GM12878 (cell line): ENCODE data around the gene SLC16A10. TPM values are rescaled to one million over a fixed set of nuclear protein-coding genes. Genes with fewer than 3 reads are reported as not detected.

ENCODE experiments used
- ATAC-seq: fragments of 200-7000 bp; cut with Tn5 transposase; 3 replicates; pipeline ENCODE4 v1.9.1; 2020; ENCODE audit warnings: mild to moderate bottlenecking, moderate library complexity
- BruUV-seq: library from RNA; stranded (reverse); fragments of 400-500 nt; replicated peaks from 2 replicates; lab custom pipeline; 2021; lab: Mats Ljungman, UMichigan
- CTCF ChIA-PET: fragments of 300-600 bp; sonication (Branson Sonifier 250); formaldehyde crosslinking; extraction: SDS; loops from one replicate; lab custom pipeline; 2021; ENCODE audit warnings: inconsistent platforms; lab: Yijun Ruan, JAX
- POLR2A ChIA-PET: fragments of 350-600 bp; formaldehyde crosslinking; extraction: SDS; loops from one replicate; lab custom pipeline; 2021; ENCODE audit warnings: inconsistent platforms; lab: Charles Lee
- RAD21 ChIA-PET: fragments of 300-600 bp; sonication (Branson Sonifier 250); formaldehyde crosslinking; loops from one replicate; lab custom pipeline; 2023; ENCODE audit warnings: antibody characterized with exemption; ENCODE audit not compliant: unreplicated experiment; lab: Charles Lee
- SMC1A ChIA-PET: fragments of 300-600 bp; sonication (Branson Sonifier 250); formaldehyde crosslinking; loops from one replicate; lab custom pipeline; 2023; ENCODE audit not compliant: unreplicated experiment, uncharacterized antibody; lab: Charles Lee
- DNase-seq: peaks from one replicate; pipeline ENCODE4 v3.0.0-alpha.2; 2011; ENCODE audit warnings: low read depth, low spot score
- FAIRE-seq: peaks from 3 replicates; lab custom pipeline; 2011; peaks lifted over from hg19 to GRCh38; lab: Jason Lieb, UNC
- H2AFZ ChIP-seq: 2 replicates; pipeline ENCODE4 v1.6.0; 2011; ENCODE audit warnings: low read depth, low read length, control low read depth; ENCODE audit not compliant: control insufficient read depth
- H3K27ac ChIP-seq: 2 replicates; pipeline ENCODE4 v1.5.1; 2011; ENCODE audit warnings: control low read depth; ENCODE audit not compliant: control insufficient read depth, insufficient read depth
- H3K27me3 ChIP-seq, 2 experiments: replicated peaks in 1 of 2; 2 replicates each; pipeline versions ENCODE4 v1.6.0 to v1.6.1; 2011; ENCODE audit warnings: low read length in 1 of 2; ENCODE audit not compliant: control insufficient read depth in 2 of 2, insufficient read depth in 2 of 2
- H3K36me3 ChIP-seq, 2 experiments: 2 replicates each; pipeline ENCODE4 v1.5.1; 2011; ENCODE audit warnings: low read length in 1 of 2; ENCODE audit not compliant: control insufficient read depth in 2 of 2, insufficient read depth in 2 of 2
- H3K4me1 ChIP-seq: 2 replicates; pipeline ENCODE4 v1.6.1; 2011; ENCODE audit warnings: mild to moderate bottlenecking, low read length, moderate library complexity, mixed read lengths; ENCODE audit not compliant: control insufficient read depth, insufficient read depth
- H3K4me2 ChIP-seq: 2 replicates; pipeline ENCODE4 v1.6.0; 2011; ENCODE audit warnings: control low read depth; ENCODE audit not compliant: control insufficient read depth, insufficient read depth
- H3K4me3 ChIP-seq: fragments of 200-600 bp; sonication (generic); 2 replicates; pipeline ENCODE4 v1.5.1; 2016
- H3K79me2 ChIP-seq: 2 replicates; pipeline ENCODE4 v1.6.0; 2011; ENCODE audit warnings: low read length; ENCODE audit not compliant: control insufficient read depth, insufficient read depth
- H3K9ac ChIP-seq: 2 replicates; pipeline ENCODE4 v1.8.0; 2011; ENCODE audit warnings: low read length, control low read depth, mixed read lengths; ENCODE audit not compliant: control insufficient read depth, insufficient read depth
- H3K9me3 ChIP-seq: replicated peaks from 3 replicates; pipeline ENCODE4 v1.5.1; 2011; ENCODE audit warnings: mild to moderate bottlenecking, low read length; ENCODE audit not compliant: control insufficient read depth, insufficient read depth
- H4K20me1 ChIP-seq: 2 replicates; pipeline ENCODE4 v1.6.0; 2011; ENCODE audit not compliant: control insufficient read depth, insufficient read depth
- ETV6 ChIP-seq, 2 experiments: fragments of 450-650 bp in 1 of 2; IDR thresholded peaks in 1 of 2; conservative IDR thresholded peaks in 1 of 2; 2 replicates each; pipeline ENCODE4 v1.6.1; 2014; ENCODE audit warnings: antibody characterized with exemption in 1 of 2, borderline replicate concordance in 1 of 2, low read depth in 1 of 2, mild to moderate bottlenecking in 1 of 2, moderate library complexity in 1 of 2
- MYB ChIP-seq: fragments of 150-350 bp; IDR thresholded peaks from 2 replicates; pipeline ENCODE4 v1.6.1; 2014; ENCODE audit warnings: mild to moderate bottlenecking, low read depth, low read length, borderline replicate concordance
- NFYB ChIP-seq: IDR thresholded peaks from 2 replicates; pipeline ENCODE4 v1.6.1; 2011; ENCODE audit warnings: low read depth, mild to moderate bottlenecking, low read length, improper control_type of control experiment, moderate library complexity; ENCODE audit not compliant: insufficient read depth
- ZSCAN29 ChIP-seq: fragments of 450-650 bp; IDR thresholded peaks from 2 replicates; pipeline ENCODE4 v1.6.1; 2017; ENCODE audit warnings: mild to moderate bottlenecking, moderate library complexity
- ZZZ3 ChIP-seq: IDR thresholded peaks from 2 replicates; pipeline ENCODE4 v1.6.1; 2011; ENCODE audit warnings: low read depth; ENCODE audit not compliant: control insufficient read depth, insufficient read length
- WGBS: methylation state at CpG from one replicate; pipeline ENCODE4 v1.1.6; 2016; ENCODE audit warnings: low lambda C conversion rate; ENCODE audit not compliant: insufficient replicate concordance, insufficient coverage; ENCODE audit errors: missing lambda C conversion rate; 5-methylcytosine and 5-hydroxymethylcytosine counted together
- in situ Hi-C: fragments of 300-500 bp; cut with MboI; formaldehyde crosslinking; loops from 9 replicates; pipeline ENCODE4 v1.14.3; 2018; ENCODE audit warnings: mixed read lengths
- intact Hi-C: fragments of 100-400 bp; cut with micrococcal nuclease; formaldehyde crosslinking; loops from one replicate; pipeline ENCODE4 v1.14.2; 2022; ENCODE audit not compliant: unreplicated experiment
- polyA plus RNA-seq, 11 experiments: library from polyadenylated mRNA; depleted of rRNA in 4 of 11; unstranded in 6 of 11; stranded (reverse) in 5 of 11; fragments of >200 nt; fragmentation: Nextera tagmentation in 4 of 11; fragmentation: Illumina TruSeq in 1 of 11; extraction: Ambion mirVana in 4 of 11; extraction: Trizol in 1 of 11; gene quantifications; 1 replicate in 1 of 11; 2 replicates in 10 of 11; pipeline versions ENCODE4 v1.2.1 to v1.2.3, GENCODE V29; 2011 to 2016; ENCODE audit warnings: inconsistent platforms in 2 of 11, missing spikeins in 2 of 11, low read depth in 1 of 11
- total RNA-seq, 4 experiments: library from RNA; depleted of rRNA in 3 of 4; stranded (reverse); fragments of >200 nt in 3 of 4; fragmentation: Illumina TruSeq in 1 of 4; extraction: Trizol in 1 of 4; gene quantifications; 2 replicates each; pipeline versions ENCODE4 v1.2.1 to v1.2.3, GENCODE V29; 2013 to 2021
- TF ChIP-seq, protein P1 (sequence below): fragments of 450-650 bp; IDR thresholded peaks from 2 replicates; pipeline ENCODE4 v1.6.1; 2017; ENCODE audit warnings: mild to moderate bottlenecking, moderate library complexity
- TF ChIP-seq, protein P2 (sequence below): fragments of 150-350 bp; IDR thresholded peaks from 2 replicates; pipeline ENCODE4 v1.6.1; 2014; ENCODE audit warnings: mild to moderate bottlenecking, low read depth, low read length

The SLC16A10 gene
- total and polyA plus RNA-seq, 10 of the 15 experiments (the other 5 are each of a cell fraction or from before 2014, with no cell fraction given): 2.3 to 19.0 (median 8.0) TPM

DNA sequence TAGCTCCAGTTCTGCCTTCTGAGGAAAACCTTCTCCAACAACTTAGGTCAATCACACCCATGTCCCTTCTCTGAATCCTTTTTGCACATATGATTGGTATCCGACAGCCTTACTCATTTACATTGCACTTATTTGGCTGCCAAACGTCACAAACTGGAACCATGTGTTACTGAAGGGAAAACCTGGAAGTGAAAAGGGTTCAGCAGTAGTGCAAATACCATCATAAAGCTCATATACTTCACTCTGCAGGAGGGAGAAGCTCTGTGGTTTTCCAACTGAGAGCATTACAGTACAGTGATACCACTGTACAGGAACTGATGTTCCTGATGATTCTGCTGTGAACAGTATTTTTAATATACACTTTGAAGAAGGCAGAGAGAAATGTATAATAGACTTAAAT lies 87.8 kb downstream of the SLC16A10 start:
- intact Hi-C loops: no loop called here
- BruUV-seq: no TSS peak
- no peaks in the 10 kb centered on the region for H3K9me3 ChIP-seq
- H3K27me3 ChIP-seq: no peaks in the 10 kb centered on the region
- ATAC-seq (no peak), DNase-seq (no peak), FAIRE-seq (no peak)
- no peaks in the 10 kb centered on the region for H3K36me3 ChIP-seq
- TF ChIP-seq NFYB (no peak), ZSCAN29 (no peak), ETV6 (conservative IDR thresholded peaks at IDR 0.05 in 1 of 2, IDR thresholded peaks at IDR 0.05 in 1 of 2; ENCODE audit: borderline replicate concordance in 1 of 2, low read depth in 1 of 2) (no peak), ZZZ3 (no peak), MYB (no peak)
- TF ChIP-seq, protein P1, sequence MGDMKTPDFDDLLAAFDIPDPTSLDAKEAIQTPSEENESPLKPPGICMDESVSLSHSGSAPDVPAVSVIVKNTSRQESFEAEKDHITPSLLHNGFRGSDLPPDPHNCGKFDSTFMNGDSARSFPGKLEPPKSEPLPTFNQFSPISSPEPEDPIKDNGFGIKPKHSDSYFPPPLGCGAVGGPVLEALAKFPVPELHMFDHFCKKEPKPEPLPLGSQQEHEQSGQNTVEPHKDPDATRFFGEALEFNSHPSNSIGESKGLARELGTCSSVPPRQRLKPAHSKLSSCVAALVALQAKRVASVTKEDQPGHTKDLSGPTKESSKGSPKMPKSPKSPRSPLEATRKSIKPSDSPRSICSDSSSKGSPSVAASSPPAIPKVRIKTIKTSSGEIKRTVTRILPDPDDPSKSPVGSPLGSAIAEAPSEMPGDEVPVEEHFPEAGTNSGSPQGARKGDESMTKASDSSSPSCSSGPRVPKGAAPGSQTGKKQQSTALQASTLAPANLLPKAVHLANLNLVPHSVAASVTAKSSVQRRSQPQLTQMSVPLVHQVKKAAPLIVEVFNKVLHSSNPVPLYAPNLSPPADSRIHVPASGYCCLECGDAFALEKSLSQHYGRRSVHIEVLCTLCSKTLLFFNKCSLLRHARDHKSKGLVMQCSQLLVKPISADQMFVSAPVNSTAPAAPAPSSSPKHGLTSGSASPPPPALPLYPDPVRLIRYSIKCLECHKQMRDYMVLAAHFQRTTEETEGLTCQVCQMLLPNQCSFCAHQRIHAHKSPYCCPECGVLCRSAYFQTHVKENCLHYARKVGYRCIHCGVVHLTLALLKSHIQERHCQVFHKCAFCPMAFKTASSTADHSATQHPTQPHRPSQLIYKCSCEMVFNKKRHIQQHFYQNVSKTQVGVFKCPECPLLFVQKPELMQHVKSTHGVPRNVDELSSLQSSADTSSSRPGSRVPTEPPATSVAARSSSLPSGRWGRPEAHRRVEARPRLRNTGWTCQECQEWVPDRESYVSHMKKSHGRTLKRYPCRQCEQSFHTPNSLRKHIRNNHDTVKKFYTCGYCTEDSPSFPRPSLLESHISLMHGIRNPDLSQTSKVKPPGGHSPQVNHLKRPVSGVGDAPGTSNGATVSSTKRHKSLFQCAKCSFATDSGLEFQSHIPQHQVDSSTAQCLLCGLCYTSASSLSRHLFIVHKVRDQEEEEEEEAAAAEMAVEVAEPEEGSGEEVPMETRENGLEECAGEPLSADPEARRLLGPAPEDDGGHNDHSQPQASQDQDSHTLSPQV: no peak
- TF ChIP-seq, protein P2, sequence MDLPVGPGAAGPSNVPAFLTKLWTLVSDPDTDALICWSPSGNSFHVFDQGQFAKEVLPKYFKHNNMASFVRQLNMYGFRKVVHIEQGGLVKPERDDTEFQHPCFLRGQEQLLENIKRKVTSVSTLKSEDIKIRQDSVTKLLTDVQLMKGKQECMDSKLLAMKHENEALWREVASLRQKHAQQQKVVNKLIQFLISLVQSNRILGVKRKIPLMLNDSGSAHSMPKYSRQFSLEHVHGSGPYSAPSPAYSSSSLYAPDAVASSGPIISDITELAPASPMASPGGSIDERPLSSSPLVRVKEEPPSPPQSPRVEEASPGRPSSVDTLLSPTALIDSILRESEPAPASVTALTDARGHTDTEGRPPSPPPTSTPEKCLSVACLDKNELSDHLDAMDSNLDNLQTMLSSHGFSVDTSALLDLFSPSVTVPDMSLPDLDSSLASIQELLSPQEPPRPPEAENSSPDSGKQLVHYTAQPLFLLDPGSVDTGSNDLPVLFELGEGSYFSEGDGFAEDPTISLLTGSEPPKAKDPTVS: no peak
- ChIA-PET SMC1A (interaction anchor here (0.7 to 2.3 kb wide), 3 partner anchors 10 to 105 kb away, joined by 3 to 6 read pairs (median 5); no protein-coding TSS in a partner anchor), POLR2A (no interaction called here), CTCF (interaction anchor here (0.6 to 1.2 kb wide), 2 partner anchors 32 to 172 kb away, joined by 3 read pairs; no protein-coding TSS in a partner anchor), RAD21 (no interaction called here)
- H3K4me1 ChIP-seq: peaks cover 23% of the 10 kb centered on the region
- H4K20me1 ChIP-seq: no peaks in the 10 kb centered on the region
- no peaks in the 10 kb centered on the region for H3K79me2 ChIP-seq
- H2AFZ ChIP-seq: no peak overlapping the region
- H3K27ac ChIP-seq: no peak overlapping the region
- in situ Hi-C loops: no loop called here
- H3K4me3 ChIP-seq: no peak overlapping the region
- no peak overlapping the region for H3K9ac ChIP-seq
- H3K4me2 ChIP-seq: no peak overlapping the region; the same call in 1 of the 2 replicates
- WGBS: 53% methylated on average over 2 of the region's 2 CpGs
